H1 (cell line): ENCODE measurements around the gene GNB1. TPM values are rescaled to one million over a fixed set of nuclear protein-coding genes. Genes with fewer than 3 reads are reported as not detected.
A peak's percentile ranks its signal among the peaks of the same experiment; 100 is the strongest.

Experiments
- CTCF ChIA-PET: fragments of 300-600 bp; sonication (Branson Sonifier 250); formaldehyde crosslinking; loops from one replicate; lab custom pipeline; 2021; ENCODE audit not compliant: partially characterized antibody; lab: Charles Lee
- POLR2A ChIA-PET: fragments of 300-600 bp; sonication (Branson Sonifier 250); formaldehyde crosslinking; loops from one replicate; lab custom pipeline; 2021; ENCODE audit warnings: inconsistent platforms; ENCODE audit not compliant: partially characterized antibody; lab: Charles Lee
- DNase-seq, 2 experiments: peaks; one replicate each; pipeline versions ENCODE4 v3.0.0 to v3.0.0-alpha.2; 2010 to 2022; ENCODE audit warnings: low spot score in 2 of 2, low read depth in 1 of 2, mixed read lengths in 1 of 2
- FAIRE-seq: peaks from 2 replicates; lab custom pipeline; 2011; peaks lifted over from hg19 to GRCh38; lab: Jason Lieb, UNC
- H2AFZ ChIP-seq: 2 replicates; pipeline ENCODE4 v1.8.1; 2012; ENCODE audit warnings: low read length, inconsistent platforms
- H2AK5ac ChIP-seq: 2 replicates; pipeline ENCODE4 v1.6.1; 2013; ENCODE audit warnings: low read depth, low read length
- H2BK120ac ChIP-seq: replicated peaks from 2 replicates; pipeline ENCODE3; 2013; ENCODE audit warnings: low read depth, low read length, inconsistent platforms
- H2BK12ac ChIP-seq: 2 replicates; pipeline ENCODE4 v1.6.1; 2013; ENCODE audit warnings: low read depth, low read length
- H2BK15ac ChIP-seq: 2 replicates; pipeline ENCODE4 v1.6.1; 2013; ENCODE audit warnings: low read length
- H2BK20ac ChIP-seq: 2 replicates; pipeline ENCODE4 v1.6.1; 2013; ENCODE audit warnings: low read length
- H2BK5ac ChIP-seq: 2 replicates; pipeline ENCODE4 v1.6.1; 2013; ENCODE audit warnings: low read depth, low read length
- H3K14ac ChIP-seq: 2 replicates; pipeline ENCODE4 v1.6.1; 2013; ENCODE audit warnings: inconsistent platforms; ENCODE audit not compliant: insufficient read length
- H3K18ac ChIP-seq: 2 replicates; pipeline ENCODE4 v1.6.1; 2013; ENCODE audit warnings: low read length; ENCODE audit errors: extremely low read depth
- H3K23ac ChIP-seq: 2 replicates; pipeline ENCODE4 v1.6.1; 2013; ENCODE audit warnings: inconsistent platforms; ENCODE audit not compliant: insufficient read length
- H3K23me2 ChIP-seq: 2 replicates; pipeline ENCODE4 v1.6.1; 2013; ENCODE audit warnings: low read depth, low read length
- H3K27ac ChIP-seq: 2 replicates; pipeline ENCODE4 v1.6.1; 2011; ENCODE audit warnings: low read depth, low read length, inconsistent platforms
- H3K27me3 ChIP-seq, 4 experiments: replicated peaks in 1 of 4; 1 replicate in 1 of 4; 2 replicates in 3 of 4; pipeline versions ENCODE4 v1.6.1 to v1.8.1; 2011 to 2013; ENCODE audit warnings: low read length in 3 of 4, mild to moderate bottlenecking in 3 of 4, inconsistent platforms in 2 of 4, mixed read lengths in 2 of 4, moderate library complexity in 1 of 4; ENCODE audit not compliant: control insufficient read depth in 3 of 4, insufficient read depth in 3 of 4; ENCODE audit errors: extremely low read depth in 1 of 4
- H3K36me3 ChIP-seq, 4 experiments: 2 replicates each; pipeline versions ENCODE4 v1.6.1 to v1.8.1; 2011 to 2013; ENCODE audit warnings: mild to moderate bottlenecking in 4 of 4, low read length in 3 of 4, moderate library complexity in 2 of 4, control low read depth in 1 of 4, inconsistent platforms in 1 of 4; ENCODE audit not compliant: insufficient read depth in 4 of 4, control insufficient read depth in 2 of 4
- H3K4ac ChIP-seq: replicated peaks from 2 replicates; pipeline ENCODE3; 2013; ENCODE audit warnings: low read length, low read depth, mixed read lengths, inconsistent platforms; ENCODE audit not compliant: insufficient read length
- H3K4me1 ChIP-seq, 4 experiments: replicated peaks in 1 of 4; 1 replicate in 1 of 4; 2 replicates in 3 of 4; pipeline versions ENCODE4 v1.6.1 to v1.8.1; 2011 to 2013; ENCODE audit warnings: low read length in 3 of 4, inconsistent platforms in 2 of 4, mixed read lengths in 1 of 4; ENCODE audit not compliant: insufficient read depth in 4 of 4, control insufficient read depth in 3 of 4
- H3K4me2 ChIP-seq, 2 experiments: 2 replicates each; pipeline versions ENCODE4 v1.6.1 to v1.8.1; 2011 to 2013; ENCODE audit warnings: low read depth in 2 of 2, low read length in 2 of 2, control low read depth in 1 of 2, inconsistent platforms in 1 of 2, mild to moderate bottlenecking in 1 of 2; ENCODE audit not compliant: insufficient read depth in 1 of 2
- H3K4me3 ChIP-seq, 4 experiments: fragments of 200-600, 300-600 bp in 1 of 4; sonication (generic), shearing (Covaris generic), sonication (Bioruptor Twin) in 1 of 4; 2 replicates each; pipeline versions ENCODE4 v1.5.1 to v1.8.1; 2011 to 2016; ENCODE audit warnings: low read length in 4 of 4, low read depth in 3 of 4, control low read depth in 2 of 4, inconsistent platforms in 2 of 4, mild to moderate bottlenecking in 2 of 4, mixed read lengths in 1 of 4, moderate library complexity in 1 of 4; ENCODE audit not compliant: insufficient read depth in 2 of 4; ENCODE audit errors: extremely low read depth in 1 of 4
- H3K56ac ChIP-seq: replicated peaks from 2 replicates; pipeline ENCODE3; 2013; ENCODE audit warnings: low read depth, mild to moderate bottlenecking, mixed read lengths, low read length, inconsistent platforms; ENCODE audit not compliant: insufficient read length
- H3K79me1 ChIP-seq: 2 replicates; pipeline ENCODE4 v1.6.1; 2013; ENCODE audit warnings: low read depth, low read length, control low read depth
- H3K79me2 ChIP-seq, 2 experiments: 2 replicates each; pipeline versions ENCODE4 v1.6.1 to v1.8.1; 2012 to 2013; ENCODE audit warnings: low read length in 2 of 2, mild to moderate bottlenecking in 2 of 2, inconsistent platforms in 1 of 2; ENCODE audit not compliant: insufficient read depth in 2 of 2, control insufficient read depth in 1 of 2
- H3K9ac ChIP-seq, 4 experiments: replicated peaks in 1 of 4; 1 replicate in 1 of 4; 2 replicates in 3 of 4; pipeline versions ENCODE4 v1.6.1 to v1.8.1; 2011 to 2013; ENCODE audit warnings: low read depth in 3 of 4, low read length in 3 of 4, control low read depth in 2 of 4, mild to moderate bottlenecking in 2 of 4, moderate library complexity in 2 of 4, inconsistent platforms in 1 of 4; ENCODE audit errors: extremely low read depth in 1 of 4
- H3K9me3 ChIP-seq, 2 experiments: 2 replicates each; pipeline versions ENCODE4 v1.6.1 to v1.8.1; 2012 to 2013; ENCODE audit warnings: mild to moderate bottlenecking in 2 of 2, moderate library complexity in 2 of 2, control low read depth in 1 of 2, inconsistent platforms in 1 of 2, low read depth in 1 of 2, low read length in 1 of 2, mixed read lengths in 1 of 2; ENCODE audit not compliant: insufficient read depth in 2 of 2
- H4K20me1 ChIP-seq, 2 experiments: replicated peaks in 1 of 2; 2 replicates each; pipeline versions ENCODE3 to v1.8.1; 2011 to 2013; ENCODE audit warnings: inconsistent platforms in 2 of 2, low read length in 2 of 2, mild to moderate bottlenecking in 1 of 2; ENCODE audit not compliant: insufficient read depth in 2 of 2, control insufficient read depth in 1 of 2
- H4K5ac ChIP-seq: 2 replicates; pipeline ENCODE4 v1.6.1; 2013; ENCODE audit warnings: low read length, low read depth, mixed read lengths, inconsistent platforms; ENCODE audit not compliant: insufficient read length
- H4K8ac ChIP-seq: 2 replicates; pipeline ENCODE4 v1.8.0; 2013; ENCODE audit warnings: mild to moderate bottlenecking, moderate library complexity, low read length, inconsistent platforms; ENCODE audit not compliant: insufficient read depth; ENCODE audit errors: extremely low read depth
- H4K91ac ChIP-seq: replicated peaks from 2 replicates; pipeline ENCODE3; 2013; ENCODE audit warnings: low read length, mixed read lengths, inconsistent platforms; ENCODE audit not compliant: insufficient read length
- CTBP2 ChIP-seq: IDR thresholded peaks from 2 replicates; pipeline ENCODE4 v1.7.0; 2011; ENCODE audit warnings: borderline replicate concordance, mild to moderate bottlenecking, moderate library complexity, mixed read lengths, low read length; ENCODE audit not compliant: insufficient read depth, insufficient read length
- KDM4A ChIP-seq: IDR thresholded peaks from one replicate; pipeline ENCODE4 v1.7.1; 2012; ENCODE audit warnings: low read depth, mild to moderate bottlenecking, moderate library complexity, low read length, inconsistent platforms; ENCODE audit not compliant: severe bottlenecking
- MAFK ChIP-seq: IDR thresholded peaks from 2 replicates; pipeline ENCODE4 v1.6.1; 2012; ENCODE audit warnings: low read depth, mild to moderate bottlenecking, improper control_type of control experiment, low read length
- PHF8 ChIP-seq: fragments of 200-600 bp; sonication (generic); conservative IDR thresholded peaks from 2 replicates; pipeline ENCODE4 v1.7.1; 2012; ENCODE audit warnings: low read depth, mild to moderate bottlenecking, inconsistent platforms, low read length, moderate library complexity
- POLR2A ChIP-seq, 2 experiments: IDR thresholded peaks; 1 replicate in 1 of 2; 2 replicates in 1 of 2; pipeline ENCODE4 v1.6.1; 2011; ENCODE audit warnings: low read depth in 2 of 2, low read length in 2 of 2, mild to moderate bottlenecking in 2 of 2; ENCODE audit errors: control extremely low read depth in 1 of 2
- SIN3A ChIP-seq, 2 experiments: IDR thresholded peaks in 1 of 2; conservative IDR thresholded peaks in 1 of 2; 2 replicates each; pipeline ENCODE4 v1.6.1; 2011 to 2012; ENCODE audit warnings: low read length in 2 of 2, improper control_type of control experiment in 1 of 2, low read depth in 1 of 2, mild to moderate bottlenecking in 1 of 2
- TAF1 ChIP-seq: IDR thresholded peaks from 2 replicates; pipeline ENCODE4 v1.6.1; 2011; ENCODE audit warnings: mild to moderate bottlenecking, low read depth, low read length
- TBP ChIP-seq: IDR thresholded peaks from 2 replicates; pipeline ENCODE4 v1.6.1; 2011; ENCODE audit warnings: low read depth, low read length, improper control_type of control experiment
- WGBS, 2 experiments: shearing (Covaris generic) in 1 of 2; methylation state at CpG; one replicate each; pipeline versions ENCODE4 v1.1.6 to v1.1.7; 2013 to 2015; ENCODE audit warnings: low lambda C conversion rate in 2 of 2, mixed read lengths in 2 of 2, inconsistent platforms in 1 of 2, low coverage in 1 of 2, missing lambda C conversion rate in 1 of 2; ENCODE audit not compliant: insufficient replicate concordance in 2 of 2, insufficient coverage in 1 of 2, insufficient read length in 1 of 2; ENCODE audit errors: extremely low coverage in 1 of 2, missing lambda C conversion rate in 1 of 2; 5-methylcytosine and 5-hydroxymethylcytosine counted together
- polyA plus RNA-seq, 7 experiments: library from polyadenylated mRNA; depleted of rRNA in 3 of 7; stranded (reverse) in 5 of 7; unstranded in 2 of 7; fragments of >200 nt in 5 of 7; fragments of 200-250 nt in 2 of 7; gene quantifications; 1 replicate in 5 of 7; 2 replicates in 1 of 7; 4 replicates in 1 of 7; pipeline versions ENCODE4 v1.2.1 to v1.2.3, GENCODE V29; 2011 to 2013; ENCODE audit warnings: missing spikeins in 2 of 7, mixed read lengths in 2 of 7
- total RNA-seq: library from RNA; stranded (reverse); fragmentation: NEBNext Ultra II Directional; extraction: Animal tissue kit (Norgen Biotek cat#: 25700); gene quantifications from 2 replicates; pipeline ENCODE4 v1.2.1, GENCODE V29; 2021
- TF ChIP-seq, protein P1 (sequence below): IDR thresholded peaks from 2 replicates; pipeline ENCODE4 v1.6.1; 2012; ENCODE audit warnings: low read length, inconsistent platforms
- TF ChIP-seq, protein P2 (sequence below): IDR thresholded peaks from 2 replicates; pipeline ENCODE4 v1.6.1; 2012; ENCODE audit warnings: inconsistent platforms

Gene GNB1
- total and polyA plus RNA-seq, 2 of the 8 experiments (the other 6 are each of a cell fraction or from before 2014, with no cell fraction given), result 343 to 382 TPM

DNA sequence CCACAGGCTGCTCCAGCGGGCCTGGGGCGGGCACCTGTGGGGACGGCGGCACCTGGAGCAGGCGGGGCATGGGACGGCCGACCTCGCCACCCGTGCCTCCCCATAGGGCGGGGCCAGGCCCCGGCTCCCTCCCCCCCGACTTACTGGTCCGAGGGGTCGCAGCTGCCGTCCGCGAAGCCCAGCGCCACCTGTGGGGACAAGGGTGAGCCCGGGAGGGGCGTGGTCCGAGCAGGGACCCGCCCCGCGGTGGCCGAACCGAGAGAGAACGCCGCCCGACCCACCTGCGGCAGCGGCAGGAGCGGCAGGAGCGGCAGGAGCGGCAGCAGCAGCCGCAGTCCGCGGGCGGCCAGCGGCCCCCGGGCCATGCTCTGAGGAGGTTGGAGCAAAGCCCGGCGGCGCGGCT lies 28.0 kb upstream of the GNB1 start, which contains the start of gene TMEM52:
TMEM52 (minus strand) TSS at position 379 of the 403 bp plus-strand sequence; CDS start at position 365, 14 bp downstream.
- Histone ChIP-seq H4K91ac (peak within 1 kb of the TSS; percentile 67), H3K9ac (peak within 1 kb of the TSS in 3 of 4 experiments; percentile 51 to 59 (median 55); a peak in 6 of 7 replicates), H2BK20ac (no peak within 1 kb of the TSS), H3K36me3 (no peaks in the 10 kb centered on the region), H2BK5ac (peak within 1 kb of the TSS; percentile 75; the same call in 1 of the 2 replicates), H3K4ac (no peak within 1 kb of the TSS), H3K14ac (no peak within 1 kb of the TSS), H3K27ac (peak within 1 kb of the TSS; percentile 11; the same call in 1 of the 2 replicates), H3K18ac (peak within 1 kb of the TSS; percentile 95), H2AFZ (peak within 1 kb of the TSS; percentile 2; the same call in 1 of the 2 replicates), H3K9me3 (no peaks in the 10 kb centered on the region), H2AK5ac (peak within 1 kb of the TSS; percentile 94), H3K23me2 (peaks cover 4% of the 10 kb centered on the region; the same call in 1 of the 2 replicates), H4K5ac (peak within 1 kb of the TSS; percentile 51), H3K4me3 (peak within 1 kb of the TSS; percentile 40 to 68 (median 50)), H3K27me3 (peaks cover 0 to 2% (median under 1%) of the 10 kb centered on the region in 4 experiments; a peak in 2 of 7 replicates), H3K4me2 (peak within 1 kb of the TSS; percentile 76 to 82), H2BK120ac (no peak within 1 kb of the TSS), H3K79me2 (no peaks in the 10 kb centered on the region), H4K8ac (peak within 1 kb of the TSS; percentile 77), H2BK15ac (peak within 1 kb of the TSS; percentile 99), H3K79me1 (no peaks in the 10 kb centered on the region), H3K4me1 (peaks cover 0 to 19% (median 12%) of the 10 kb centered on the region in 4 experiments; a peak in 6 of 7 replicates), H4K20me1 (no peaks in the 10 kb centered on the region), H3K56ac (peak within 1 kb of the TSS; percentile 64), H2BK12ac (peak within 1 kb of the TSS; percentile 90; the same call in 1 of the 2 replicates), H3K23ac (no peak within 1 kb of the TSS)
- ChIA-PET CTCF (interaction anchor here (0.6 to 1.8 kb wide), 3 partner anchors 10 to 79 kb away, joined by 3 to 6 read pairs (median 4); no protein-coding TSS in a partner anchor), POLR2A (interaction anchor here (0.8 to 2.6 kb wide), 3 partner anchors 9 to 137 kb away, joined by 3 to 14 read pairs (median 3); no protein-coding TSS in a partner anchor)
- 1% methylated on average over 18 of the region's 44 CpGs; no CpG with 5 or more reads in 1 of the 2 experiments for WGBS, 2 experiments
- FAIRE-seq (no peak), DNase-seq (no peak)
- TF ChIP-seq POLR2A (IDR thresholded peaks at IDR 0.05; ENCODE audit: control extremely low read depth in 1 of 2, low read depth in 2 of 2, low read length in 2 of 2) (peak in 1 of 2 experiments; percentile 84; a peak in 2 of 3 replicates), SIN3A (conservative IDR thresholded peaks at IDR 0.05 in 1 of 2, IDR thresholded peaks at IDR 0.05 in 1 of 2; ENCODE audit: low read depth in 1 of 2, low read length in 2 of 2) (0 out of 4 replicates have a peak, but pooled peaks have one; percentile 19 to 52), TAF1 (peak; percentile 77), PHF8 (peak; percentile 84), CTBP2 (no peak), KDM4A (peak; percentile 92), TBP (peak; percentile 74), MAFK (no peak)
- TF ChIP-seq, protein P1, sequence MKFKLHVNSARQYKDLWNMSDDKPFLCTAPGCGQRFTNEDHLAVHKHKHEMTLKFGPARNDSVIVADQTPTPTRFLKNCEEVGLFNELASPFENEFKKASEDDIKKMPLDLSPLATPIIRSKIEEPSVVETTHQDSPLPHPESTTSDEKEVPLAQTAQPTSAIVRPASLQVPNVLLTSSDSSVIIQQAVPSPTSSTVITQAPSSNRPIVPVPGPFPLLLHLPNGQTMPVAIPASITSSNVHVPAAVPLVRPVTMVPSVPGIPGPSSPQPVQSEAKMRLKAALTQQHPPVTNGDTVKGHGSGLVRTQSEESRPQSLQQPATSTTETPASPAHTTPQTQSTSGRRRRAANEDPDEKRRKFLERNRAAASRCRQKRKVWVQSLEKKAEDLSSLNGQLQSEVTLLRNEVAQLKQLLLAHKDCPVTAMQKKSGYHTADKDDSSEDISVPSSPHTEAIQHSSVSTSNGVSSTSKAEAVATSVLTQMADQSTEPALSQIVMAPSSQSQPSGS, result no peak
- TF ChIP-seq, protein P2, sequence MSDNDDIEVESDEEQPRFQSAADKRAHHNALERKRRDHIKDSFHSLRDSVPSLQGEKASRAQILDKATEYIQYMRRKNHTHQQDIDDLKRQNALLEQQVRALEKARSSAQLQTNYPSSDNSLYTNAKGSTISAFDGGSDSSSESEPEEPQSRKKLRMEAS, result peak; percentile 76; the same call in 1 of the 2 replicates
